GM20000 (cell line): ENCODE measurements around the gene TNFRSF19.

Experiments used
- DNase-seq: peaks from one replicate; pipeline ENCODE4 v3.0.0; 2012; ENCODE audit warnings: low spot score
- TF ChIP-seq, protein P1 (sequence below): IDR thresholded peaks from 2 replicates; pipeline ENCODE4 v1.5.1; 2012; ENCODE audit warnings: mild to moderate bottlenecking, control low read depth; ENCODE audit errors: extremely low read depth, missing control alignments

The TNFRSF19 gene

DNA sequence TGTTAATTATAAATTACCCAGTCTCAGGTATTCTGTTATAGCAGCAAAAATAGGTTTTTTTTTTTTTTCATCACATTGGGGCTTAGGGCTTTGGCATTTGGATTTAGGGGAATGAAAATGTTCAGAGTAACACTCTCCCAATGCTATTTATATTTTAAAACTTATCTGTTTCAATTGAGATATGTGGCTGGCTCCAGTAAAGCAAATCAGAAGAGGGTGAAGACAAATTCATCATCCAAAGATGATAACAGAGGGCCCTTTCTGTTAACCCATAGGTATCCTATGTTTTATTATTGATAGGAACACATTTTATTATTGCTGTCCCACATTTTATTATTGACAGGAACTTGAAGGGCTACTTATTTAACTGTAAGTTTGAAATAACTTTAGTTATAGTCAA, 20.5 kb upstream of the TNFRSF19 start:
- no peak for DNase-seq
- TF ChIP-seq, protein P1, sequence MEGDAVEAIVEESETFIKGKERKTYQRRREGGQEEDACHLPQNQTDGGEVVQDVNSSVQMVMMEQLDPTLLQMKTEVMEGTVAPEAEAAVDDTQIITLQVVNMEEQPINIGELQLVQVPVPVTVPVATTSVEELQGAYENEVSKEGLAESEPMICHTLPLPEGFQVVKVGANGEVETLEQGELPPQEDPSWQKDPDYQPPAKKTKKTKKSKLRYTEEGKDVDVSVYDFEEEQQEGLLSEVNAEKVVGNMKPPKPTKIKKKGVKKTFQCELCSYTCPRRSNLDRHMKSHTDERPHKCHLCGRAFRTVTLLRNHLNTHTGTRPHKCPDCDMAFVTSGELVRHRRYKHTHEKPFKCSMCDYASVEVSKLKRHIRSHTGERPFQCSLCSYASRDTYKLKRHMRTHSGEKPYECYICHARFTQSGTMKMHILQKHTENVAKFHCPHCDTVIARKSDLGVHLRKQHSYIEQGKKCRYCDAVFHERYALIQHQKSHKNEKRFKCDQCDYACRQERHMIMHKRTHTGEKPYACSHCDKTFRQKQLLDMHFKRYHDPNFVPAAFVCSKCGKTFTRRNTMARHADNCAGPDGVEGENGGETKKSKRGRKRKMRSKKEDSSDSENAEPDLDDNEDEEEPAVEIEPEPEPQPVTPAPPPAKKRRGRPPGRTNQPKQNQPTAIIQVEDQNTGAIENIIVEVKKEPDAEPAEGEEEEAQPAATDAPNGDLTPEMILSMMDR = no peak

DNA sequence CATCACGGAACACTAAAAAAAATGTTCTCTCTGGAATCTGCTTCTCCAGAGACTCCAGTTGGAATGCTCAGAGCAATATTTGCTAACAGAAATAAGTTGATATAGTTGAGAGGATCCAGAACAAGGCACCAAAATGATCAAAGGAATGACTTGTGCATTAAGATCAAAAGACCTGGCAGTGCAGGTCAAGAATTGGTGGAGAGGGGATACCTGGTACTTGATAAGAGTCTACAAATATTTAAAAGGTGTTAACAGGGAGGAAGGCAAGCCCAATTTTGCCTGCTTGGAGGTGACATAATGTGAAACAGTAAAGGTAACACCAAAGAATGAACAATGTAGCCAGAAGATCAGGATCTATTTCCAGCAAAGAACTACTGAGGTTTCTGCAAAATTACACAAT, 20.0 kb upstream of the TNFRSF19 start:
- no peak for DNase-seq
- TF ChIP-seq, protein P1 = no peak

DNA sequence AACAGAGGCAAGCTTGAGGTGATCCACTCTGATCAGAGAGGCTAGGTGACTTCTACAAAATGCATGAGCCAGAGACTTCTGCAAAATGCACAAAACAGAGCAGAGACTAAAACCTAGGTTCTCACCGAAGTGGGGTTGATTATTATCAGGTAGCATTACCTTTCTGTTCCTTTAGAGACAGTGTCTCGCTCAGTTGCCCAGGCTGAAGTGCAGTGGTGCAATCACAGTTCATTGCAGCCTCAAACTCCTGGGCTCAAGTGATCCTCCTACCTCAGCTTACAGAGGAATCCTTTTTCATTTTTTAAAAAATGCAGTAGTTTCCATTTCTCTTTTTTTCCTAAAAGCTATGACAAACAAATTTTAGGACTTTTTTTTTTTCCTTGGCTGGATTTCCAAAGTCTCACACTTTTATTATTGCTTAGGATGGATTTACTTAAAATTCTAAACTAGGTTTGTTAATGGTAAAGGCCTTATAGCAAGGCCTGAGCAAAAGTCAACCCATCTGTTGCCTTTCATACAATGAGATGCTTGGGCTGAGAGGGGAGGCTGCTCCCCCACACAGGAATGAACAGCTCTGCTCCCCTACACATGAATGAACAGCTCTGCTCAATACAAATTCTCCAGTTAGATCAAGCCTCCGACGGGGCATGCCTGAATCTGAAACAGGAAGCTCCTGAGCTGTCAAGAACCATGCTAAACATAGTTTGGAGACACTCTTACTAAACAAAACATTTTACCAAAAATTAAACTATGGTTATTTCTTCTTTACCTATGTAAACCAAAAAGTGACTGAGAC, 18.8 kb upstream of the TNFRSF19 start:
- TF ChIP-seq, protein P1 = no peak
- DNase-seq = peak; percentile 21

DNA sequence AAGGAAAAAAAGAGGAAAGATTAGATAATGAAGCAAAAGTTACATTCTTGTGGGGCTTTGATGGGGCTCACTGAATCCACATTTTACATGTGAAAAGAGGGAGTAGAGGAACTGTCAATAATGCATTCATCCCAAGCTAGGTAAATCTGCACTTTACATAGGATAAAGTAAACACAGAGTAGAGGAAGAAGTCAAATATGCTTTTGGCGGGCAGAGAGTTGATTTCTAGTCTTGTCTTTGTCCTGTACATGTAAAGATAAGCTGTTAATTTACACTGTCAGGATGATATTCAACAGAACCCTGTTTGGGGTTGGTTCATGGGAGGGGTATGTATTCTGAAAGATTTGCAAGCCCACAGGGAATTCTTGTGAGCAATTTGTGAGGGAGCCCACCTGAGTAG, 18.0 kb upstream of the TNFRSF19 start:
- TF ChIP-seq, protein P1 = no peak
- DNase-seq = no peak

DNA sequence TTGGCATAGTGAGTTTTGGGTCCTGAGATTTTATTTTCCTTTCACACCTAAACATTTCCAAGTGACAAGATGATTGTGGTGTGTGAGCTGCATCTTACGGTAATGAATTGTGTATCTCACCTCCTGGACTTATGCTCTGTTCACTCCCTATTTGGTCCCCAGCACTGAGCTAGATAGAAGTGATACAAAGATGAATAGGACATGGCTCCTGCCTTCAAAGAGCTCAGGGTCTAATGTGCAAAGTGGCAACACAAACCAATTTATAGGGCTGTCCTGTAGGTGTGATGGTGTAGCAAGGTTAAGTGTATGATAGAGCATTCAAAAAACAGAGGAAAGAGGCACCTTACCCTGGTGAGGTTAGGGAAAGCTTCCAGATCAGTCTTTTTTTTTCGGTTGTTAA, 17.6 kb upstream of the TNFRSF19 start:
- no peak for DNase-seq
- TF ChIP-seq, protein P1 = no peak

DNA sequence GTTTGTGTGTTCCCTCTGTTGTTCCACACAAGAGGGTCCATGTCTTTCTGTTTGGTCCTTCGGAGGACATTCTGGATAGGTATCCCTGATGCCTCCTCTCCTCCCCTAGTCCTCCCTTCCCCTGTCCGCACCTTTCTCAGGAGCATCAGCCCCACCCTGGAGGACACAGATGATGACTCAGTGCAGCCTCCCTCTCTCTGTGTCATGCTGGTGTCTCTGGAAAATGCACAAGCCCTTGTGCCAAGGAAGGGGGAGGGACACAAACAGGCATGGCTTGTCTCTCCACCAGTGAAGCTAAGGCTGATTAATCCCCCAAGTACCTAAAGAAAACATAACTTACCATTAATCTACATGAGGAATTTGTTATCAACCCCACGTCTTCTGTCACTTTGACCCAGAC, 16.2 kb upstream of the TNFRSF19 start:
- TF ChIP-seq, protein P1 = no peak
- DNase-seq = no peak

DNA sequence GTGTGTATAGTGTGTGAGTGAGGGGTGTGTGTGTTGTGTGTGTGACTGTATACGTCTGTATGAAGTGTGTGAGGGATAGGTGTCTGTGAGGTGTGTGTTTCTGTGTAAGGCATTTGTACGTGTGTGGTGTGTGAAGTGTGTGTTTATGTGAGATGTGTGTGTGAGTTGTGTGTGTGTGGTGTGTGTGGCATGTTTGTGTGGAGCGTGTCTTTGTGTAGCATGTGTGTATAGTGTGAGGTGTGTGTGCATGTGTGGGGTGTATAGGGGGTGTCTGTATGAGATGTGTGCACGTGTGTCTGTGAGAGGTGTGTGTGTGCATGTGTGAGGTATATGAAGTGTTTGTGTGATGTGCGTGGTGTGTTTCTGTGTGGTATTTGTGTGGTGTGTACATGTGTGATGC, 13.2 kb upstream of the TNFRSF19 start:
- TF ChIP-seq, protein P1 = no peak
- DNase-seq = no peak
